T-helper 2 cell treated with Interferon-gamma antibody and Interleukin-4, amounts not matched to agents 100 ng/mL and 5 ng/mL, for 36 hours (primary cell): ENCODE measurements around the gene USP17L11. TPM values are rescaled to one million over a fixed set of nuclear protein-coding genes. Genes with fewer than 3 reads are reported as not detected.
"Not testable (repeated sequence)": the region's sequence is repeated elsewhere in the genome, so short reads cannot be mapped to it uniquely, and the experiment has no call there.

Experiments
- intact Hi-C: fragments of 100-400 bp; cut with micrococcal nuclease; formaldehyde crosslinking; loops from one replicate; pipeline ENCODE4 v1.15.1; 2023
- total RNA-seq: library from RNA; stranded (reverse); gene quantifications from 2 replicates; pipeline ENCODE4 v1.2.3, GENCODE V29; 2022

The USP17L11 gene
- total RNA-seq, result not detected in 2 replicates

DNA sequence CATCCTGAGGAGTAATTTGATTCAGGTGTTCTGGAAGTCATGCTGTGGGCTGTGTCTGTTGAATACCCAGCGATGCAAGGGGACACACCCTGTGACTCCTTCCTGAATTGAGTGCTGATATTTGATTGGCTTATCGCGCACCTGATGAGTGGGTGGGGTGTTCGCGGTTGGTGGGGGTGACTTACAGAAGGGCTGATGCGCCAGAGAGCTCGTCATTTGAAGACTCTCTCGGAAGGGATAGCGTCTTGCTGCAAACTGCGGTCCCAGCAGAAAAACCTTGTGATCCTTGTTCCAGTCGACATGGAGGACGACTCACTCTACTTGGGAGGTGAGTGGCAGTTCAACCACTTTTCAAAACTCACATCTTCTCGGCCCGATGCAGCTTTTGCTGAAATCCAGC is at the start of gene USP17L11:
USP17L11 (plus strand) TSS at position 301 of the 400 bp plus-strand sequence; CDS start at position 301, 0 bp downstream.
- intact Hi-C loops, result not testable (repeated sequence)

DNA sequence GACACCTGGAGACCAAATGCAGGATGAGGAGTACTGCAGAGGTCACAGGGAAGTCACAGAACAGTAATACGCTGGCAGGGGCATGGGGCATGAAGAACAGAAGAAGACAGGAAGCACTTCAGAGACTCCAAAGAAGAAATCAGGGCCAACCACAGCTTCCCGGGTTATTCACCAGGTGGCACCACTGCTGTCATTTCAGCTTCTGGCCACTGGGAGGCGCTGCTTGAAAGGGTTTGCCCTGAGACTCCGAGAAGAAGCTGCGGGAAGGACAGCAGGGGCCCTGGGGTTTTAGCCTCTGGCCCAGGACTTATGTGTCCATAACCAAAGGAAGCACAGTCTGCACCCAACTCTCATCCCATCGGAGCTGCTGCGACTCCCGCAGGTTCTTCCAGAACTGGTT is 49.2 kb upstream of the USP17L11 start:
- intact Hi-C loops, result not testable (repeated sequence)

DNA sequence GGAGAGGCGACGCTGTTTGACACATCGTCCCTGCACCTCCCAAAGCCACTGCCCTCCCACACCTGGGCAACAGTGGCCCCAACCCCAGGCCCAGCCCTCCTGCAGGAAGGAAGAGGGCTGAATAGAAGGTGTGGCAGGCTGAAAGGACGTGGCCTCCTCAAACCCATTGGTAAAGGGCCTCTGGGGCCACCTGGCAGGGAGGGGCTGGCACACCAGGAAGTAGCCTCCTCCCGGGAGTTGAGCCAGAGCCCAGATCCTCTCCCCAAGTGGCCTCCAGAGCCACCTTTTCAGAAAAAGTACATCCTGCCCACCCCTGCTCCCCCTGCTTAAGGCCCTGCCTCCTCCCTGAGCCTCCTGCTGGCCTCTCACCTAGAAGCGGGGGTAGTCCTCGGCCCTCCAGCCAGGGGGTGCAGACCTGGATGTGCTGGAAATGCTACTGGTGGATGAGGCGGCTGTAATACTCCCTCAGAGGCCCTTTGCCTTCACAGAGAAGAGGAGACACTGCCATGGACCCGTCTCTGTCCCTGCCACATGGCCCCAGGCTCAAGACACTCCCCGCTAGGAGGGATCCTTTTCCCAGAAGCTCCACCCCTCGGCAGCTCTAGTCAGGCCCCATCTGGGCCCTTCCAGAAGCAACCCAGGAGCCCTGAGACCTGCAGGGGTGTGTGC is 45.3 kb upstream of the USP17L11 start, which contains the start of gene FAM90A26:
FAM90A26 (plus strand) TSS at position 619 of the 669 bp plus-strand sequence. CDS start 2,764 bp downstream, outside the sequence.
- intact Hi-C loops, result not testable (repeated sequence)

- intact Hi-C loops, result not testable (repeated sequence)
Observed at GRCh38 chr4:9210357-9210756, 4.8 kb upstream of the USP17L11 start, which contains the start of gene USP17L10. USP17L10 (plus strand) TSS chr4:9210657; CDS start chr4:9210657, 0 bp downstream.

DNA sequence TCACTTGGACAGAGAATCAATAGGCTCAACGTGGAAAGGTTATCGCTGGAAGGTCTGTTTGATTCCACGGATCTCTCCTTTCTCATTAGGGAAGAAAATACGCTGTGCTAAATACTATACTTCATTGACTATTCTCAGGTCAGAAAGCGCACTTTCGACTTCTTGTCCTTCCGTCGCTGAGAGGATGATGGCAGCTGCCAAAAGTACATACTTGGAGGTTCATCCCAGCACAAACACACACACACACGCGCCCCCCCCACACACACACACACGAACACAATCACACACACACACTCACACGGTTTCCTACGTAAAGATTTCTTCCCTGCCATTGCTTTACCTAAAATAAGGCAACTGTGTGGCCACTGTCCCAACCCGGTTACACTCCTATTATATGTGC is 504 bp upstream of the USP17L11 start:
- intact Hi-C loops, result not testable (repeated sequence)

GRCh38 chr4:9219852-9220251 is 4.6 kb downstream of the USP17L11 start, which contains the start of gene USP17L12:
USP17L12 (plus strand) TSS chr4:9220152; CDS start chr4:9220152, 0 bp downstream.
- intact Hi-C loops, result not testable (repeated sequence)

- intact Hi-C loops, result not testable (repeated sequence)
Observed at GRCh38 chr4:9224596-9224995, 9.4 kb downstream of the USP17L11 start, which contains the start of gene USP17L13. USP17L13 (plus strand) TSS chr4:9224896; CDS start chr4:9224896, 0 bp downstream.

DNA sequence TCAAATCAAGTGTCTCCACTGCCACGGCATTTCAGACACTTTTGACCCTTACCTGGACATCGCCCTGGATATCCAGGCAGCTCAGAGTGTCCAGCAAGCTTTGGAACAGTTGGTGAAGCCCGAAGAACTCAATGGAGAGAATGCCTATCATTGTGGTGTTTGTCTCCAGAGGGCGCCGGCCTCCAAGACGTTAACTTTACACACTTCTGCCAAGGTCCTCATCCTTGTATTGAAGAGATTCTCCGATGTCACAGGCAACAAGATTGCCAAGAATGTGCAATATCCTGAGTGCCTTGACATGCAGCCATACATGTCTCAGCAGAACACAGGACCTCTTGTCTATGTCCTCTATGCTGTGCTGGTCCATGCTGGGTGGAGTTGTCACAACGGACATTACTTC is 15.0 kb downstream of the USP17L11 start:
- intact Hi-C loops, result not testable (repeated sequence)

- intact Hi-C loops, result not testable (repeated sequence)
Observed at GRCh38 chr4:9234085-9234484, 18.9 kb downstream of the USP17L11 start, which contains the start of gene USP17L15. USP17L15 (plus strand) TSS chr4:9234385; CDS start chr4:9234385, 0 bp downstream.

- intact Hi-C loops, result not testable (repeated sequence)
Observed at GRCh38 chr4:9238461-9238860, 23.3 kb downstream of the USP17L11 start.

DNA sequence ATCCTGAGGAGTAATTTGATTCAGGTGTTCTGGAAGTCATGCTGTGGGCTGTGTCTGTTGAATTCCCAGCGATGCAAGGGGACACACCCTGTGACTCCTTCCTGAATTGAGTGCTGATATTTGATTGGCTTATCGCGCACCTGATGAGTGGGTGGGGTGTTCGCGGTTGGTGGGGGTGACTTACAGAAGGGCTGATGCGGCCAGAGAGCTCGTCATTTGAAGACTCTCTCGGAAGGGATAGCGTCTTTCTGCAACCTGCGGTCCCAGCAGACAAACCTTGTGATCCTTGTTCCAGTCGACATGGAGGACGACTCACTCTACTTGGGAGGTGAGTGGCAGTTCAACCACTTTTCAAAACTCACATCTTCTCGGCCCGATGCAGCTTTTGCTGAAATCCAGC is 28.4 kb downstream of the USP17L11 start, which contains the start of gene USP17L17:
USP17L17 (plus strand) TSS at position 301 of the 400 bp plus-strand sequence; CDS start at position 301, 0 bp downstream.
- intact Hi-C loops, result not testable (repeated sequence)

DNA sequence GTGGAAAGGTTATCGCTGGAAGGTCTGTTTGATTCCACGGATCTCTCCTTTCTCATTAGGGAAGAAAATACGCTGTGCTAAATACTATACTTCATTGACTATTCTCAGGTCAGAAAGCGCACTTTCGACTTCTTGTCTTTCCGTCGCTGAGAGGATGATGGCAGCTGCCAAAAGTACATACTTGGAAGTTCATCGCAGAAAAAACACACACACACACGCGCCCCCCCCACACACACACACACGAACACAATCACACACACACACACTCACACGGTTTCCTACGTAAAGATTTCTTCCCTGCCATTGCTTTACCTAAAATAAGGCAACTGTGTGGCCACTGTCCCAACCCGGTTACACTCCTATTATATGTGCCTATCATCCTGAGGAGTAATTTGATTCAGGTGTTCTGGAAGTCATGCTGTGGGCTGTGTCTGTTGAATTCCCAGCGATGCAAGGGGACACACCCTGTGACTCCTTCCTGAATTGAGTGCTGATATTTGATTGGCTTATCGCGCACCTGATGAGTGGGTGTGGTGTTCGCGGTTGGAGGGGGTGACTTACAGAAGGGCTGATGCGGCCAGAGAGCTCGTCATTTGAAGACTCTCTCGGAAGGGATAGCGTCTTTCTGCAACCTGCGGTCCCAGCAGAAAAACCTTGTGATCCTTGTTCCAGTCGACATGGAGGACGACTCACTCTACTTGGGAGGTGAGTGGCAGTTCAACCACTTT is 32.9 kb downstream of the USP17L11 start, which contains the start of gene USP17L18:
USP17L18 (plus strand) TSS at position 678 of the 728 bp plus-strand sequence; CDS start at position 678, 0 bp downstream.
- intact Hi-C loops, result not testable (repeated sequence)

DNA sequence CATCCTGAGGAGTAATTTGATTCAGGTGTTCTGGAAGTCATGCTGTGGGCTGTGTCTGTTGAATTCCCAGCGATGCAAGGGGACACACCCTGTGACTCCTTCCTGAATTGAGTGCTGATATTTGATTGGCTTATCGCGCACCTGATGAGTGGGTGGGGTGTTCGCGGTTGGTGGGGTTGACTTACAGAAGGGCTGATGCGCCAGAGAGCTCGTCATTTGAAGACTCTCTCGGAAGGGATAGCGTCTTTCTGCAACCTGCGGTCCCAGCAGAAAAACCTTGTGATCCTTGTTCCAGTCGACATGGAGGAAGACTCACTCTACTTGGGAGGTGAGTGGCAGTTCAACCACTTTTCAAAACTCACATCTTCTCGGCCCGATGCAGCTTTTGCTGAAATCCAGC is 37.9 kb downstream of the USP17L11 start, which contains the start of gene USP17L19:
USP17L19 (plus strand) TSS at position 301 of the 400 bp plus-strand sequence; CDS start at position 301, 0 bp downstream.
- intact Hi-C loops, result not testable (repeated sequence)

DNA sequence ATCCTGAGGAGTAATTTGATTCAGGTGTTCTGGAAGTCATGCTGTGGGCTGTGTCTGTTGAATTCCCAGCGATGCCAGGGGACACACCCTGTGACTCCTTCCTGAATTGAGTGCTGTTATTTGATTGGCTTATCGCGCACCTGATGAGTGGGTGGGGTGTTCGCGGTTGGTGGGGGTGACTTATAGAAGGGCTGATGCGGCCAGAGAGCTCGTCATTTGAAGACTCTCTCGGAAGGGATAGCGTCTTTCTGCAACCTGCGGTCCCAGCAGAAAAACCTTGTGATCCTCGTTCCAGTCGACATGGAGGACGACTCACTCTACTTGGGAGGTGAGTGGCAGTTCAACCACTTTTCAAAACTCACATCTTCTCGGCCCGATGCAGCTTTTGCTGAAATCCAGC is 42.6 kb downstream of the USP17L11 start, which contains the start of gene USP17L20:
USP17L20 (plus strand) TSS at position 301 of the 400 bp plus-strand sequence; CDS start at position 301, 0 bp downstream.
- intact Hi-C loops, result not testable (repeated sequence)

GRCh38 chr4:9262572-9262971 is 47.4 kb downstream of the USP17L11 start, which contains the start of gene USP17L21:
USP17L21 (plus strand) TSS chr4:9262872; CDS start chr4:9262872, 0 bp downstream.
- intact Hi-C loops, result not testable (repeated sequence)

Other genes with a start within 250 kb of the USP17L11 start
- not detected in 2 replicates for gene FAM90A26, start 45.0 kb upstream of the USP17L11 start, total RNA-seq
- not detected in 2 replicates for gene USP17L10, start 4.7 kb upstream of the USP17L11 start, total RNA-seq
- not detected in 2 replicates for gene USP17L12, start 4.7 kb downstream of the USP17L11 start, total RNA-seq
- gene USP17L13, start 9.5 kb downstream of the USP17L11 start, total RNA-seq, result not detected in 2 replicates
- gene USP17L15, start 19.0 kb downstream of the USP17L11 start, total RNA-seq, result not detected in 2 replicates
- not detected in 2 replicates for gene USP17L17, start 28.5 kb downstream of the USP17L11 start, total RNA-seq
- gene USP17L18, start 33.2 kb downstream of the USP17L11 start, total RNA-seq, result not detected in 2 replicates
- gene USP17L19, start 38.0 kb downstream of the USP17L11 start, total RNA-seq, result not detected in 2 replicates
- not detected in 2 replicates for gene USP17L20, start 42.7 kb downstream of the USP17L11 start, total RNA-seq
- gene USP17L21, start 47.5 kb downstream of the USP17L11 start, total RNA-seq, result not detected in 2 replicates
- gene USP17L22, start 52.2 kb downstream of the USP17L11 start, total RNA-seq, result not detected in 2 replicates
- gene USP17L24, start 109.8 kb downstream of the USP17L11 start, total RNA-seq, result not detected in 2 replicates
- gene USP17L25, start 114.5 kb downstream of the USP17L11 start, total RNA-seq, result not detected in 2 replicates
- not detected in 2 replicates for gene USP17L26, start 119.3 kb downstream of the USP17L11 start, total RNA-seq
- gene USP17L5, start 124.0 kb downstream of the USP17L11 start, total RNA-seq, result not detected in 2 replicates
- gene USP17L27, start 128.7 kb downstream of the USP17L11 start, total RNA-seq, result not detected in 2 replicates
- not detected in 2 replicates for gene USP17L28, start 133.5 kb downstream of the USP17L11 start, total RNA-seq
- not detected in 2 replicates for gene USP17L29, start 138.2 kb downstream of the USP17L11 start, total RNA-seq
- gene USP17L30, start 147.7 kb downstream of the USP17L11 start, total RNA-seq, result not detected in 2 replicates
- not detected in 2 replicates for gene DEFB131A, start 229.0 kb downstream of the USP17L11 start, total RNA-seq